ENCODE data around the gene CBARP. TPM values are rescaled to one million over a fixed set of nuclear protein-coding genes. Genes with fewer than 3 reads are reported as not detected.

CBARP gene
- total RNA-seq, 1 donor from 2014 or later: 3.9 TPM

DNA sequence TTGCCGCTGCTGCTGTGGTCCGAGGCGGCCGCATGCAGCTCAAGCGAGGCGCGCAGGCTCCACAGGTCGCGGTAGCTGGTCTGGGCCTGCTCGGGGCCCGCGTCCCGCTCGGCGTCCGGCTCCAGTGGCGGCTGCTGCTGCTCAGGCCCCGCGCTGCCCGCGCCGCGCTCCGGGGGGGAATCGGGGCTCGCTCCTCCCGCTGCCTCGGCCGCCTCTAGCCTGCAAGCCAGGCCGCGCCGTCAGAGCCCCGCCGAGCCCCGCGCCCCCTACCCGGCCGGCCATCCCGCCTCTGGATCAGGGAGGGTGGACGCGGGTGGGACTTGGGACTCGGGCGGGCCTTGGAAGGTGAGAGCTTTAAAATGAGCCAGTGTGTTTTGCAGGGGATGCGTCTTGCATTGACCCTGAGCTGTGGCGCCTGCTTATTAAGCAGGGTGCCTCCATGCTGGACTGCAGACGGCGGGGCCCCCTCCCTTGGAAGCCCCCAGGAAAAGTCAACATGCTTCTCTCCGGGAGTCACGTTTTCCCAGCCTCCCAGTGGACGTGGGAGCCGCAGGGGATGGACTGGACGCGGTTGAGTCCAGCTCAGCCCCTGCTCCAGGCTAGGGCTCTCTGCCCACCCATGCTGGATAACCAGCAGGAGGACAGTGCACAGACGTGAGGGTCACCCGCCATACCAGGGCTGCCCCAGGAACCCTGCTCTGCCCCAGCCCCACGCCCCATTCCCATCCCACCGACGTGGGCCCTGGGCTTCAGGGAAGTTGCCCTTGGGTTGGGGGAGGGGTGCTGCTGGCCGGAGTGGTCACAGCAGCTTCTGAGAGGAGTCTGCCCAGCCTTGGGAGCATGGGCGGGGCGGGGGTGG, 7.7 kb downstream of the CBARP start:
- TF ChIP-seq, protein P1, sequence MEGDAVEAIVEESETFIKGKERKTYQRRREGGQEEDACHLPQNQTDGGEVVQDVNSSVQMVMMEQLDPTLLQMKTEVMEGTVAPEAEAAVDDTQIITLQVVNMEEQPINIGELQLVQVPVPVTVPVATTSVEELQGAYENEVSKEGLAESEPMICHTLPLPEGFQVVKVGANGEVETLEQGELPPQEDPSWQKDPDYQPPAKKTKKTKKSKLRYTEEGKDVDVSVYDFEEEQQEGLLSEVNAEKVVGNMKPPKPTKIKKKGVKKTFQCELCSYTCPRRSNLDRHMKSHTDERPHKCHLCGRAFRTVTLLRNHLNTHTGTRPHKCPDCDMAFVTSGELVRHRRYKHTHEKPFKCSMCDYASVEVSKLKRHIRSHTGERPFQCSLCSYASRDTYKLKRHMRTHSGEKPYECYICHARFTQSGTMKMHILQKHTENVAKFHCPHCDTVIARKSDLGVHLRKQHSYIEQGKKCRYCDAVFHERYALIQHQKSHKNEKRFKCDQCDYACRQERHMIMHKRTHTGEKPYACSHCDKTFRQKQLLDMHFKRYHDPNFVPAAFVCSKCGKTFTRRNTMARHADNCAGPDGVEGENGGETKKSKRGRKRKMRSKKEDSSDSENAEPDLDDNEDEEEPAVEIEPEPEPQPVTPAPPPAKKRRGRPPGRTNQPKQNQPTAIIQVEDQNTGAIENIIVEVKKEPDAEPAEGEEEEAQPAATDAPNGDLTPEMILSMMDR (IDR thresholded peaks at IDR 0.05): no peak
- no peak for TF ChIP-seq POLR2A (IDR thresholded peaks at IDR 0.05)
- Histone ChIP-seq H3K4me1 (peaks cover 22% of the 10 kb centered on the region), H3K36me3 (peaks cover 0 to 19% of the 10 kb centered on the region in 2 donors), H3K27me3 (no peaks in the 10 kb centered on the region), H3K9me3 (no peaks in the 10 kb centered on the region), H3K27ac (no peak overlapping the region), H3K4me3 (no peak overlapping the region)
- DNase-seq (ENCODE audit: extremely low spot score in 2 of 2): no peak
- intact Hi-C loops (cut with DNase I): no loop called here

DNA sequence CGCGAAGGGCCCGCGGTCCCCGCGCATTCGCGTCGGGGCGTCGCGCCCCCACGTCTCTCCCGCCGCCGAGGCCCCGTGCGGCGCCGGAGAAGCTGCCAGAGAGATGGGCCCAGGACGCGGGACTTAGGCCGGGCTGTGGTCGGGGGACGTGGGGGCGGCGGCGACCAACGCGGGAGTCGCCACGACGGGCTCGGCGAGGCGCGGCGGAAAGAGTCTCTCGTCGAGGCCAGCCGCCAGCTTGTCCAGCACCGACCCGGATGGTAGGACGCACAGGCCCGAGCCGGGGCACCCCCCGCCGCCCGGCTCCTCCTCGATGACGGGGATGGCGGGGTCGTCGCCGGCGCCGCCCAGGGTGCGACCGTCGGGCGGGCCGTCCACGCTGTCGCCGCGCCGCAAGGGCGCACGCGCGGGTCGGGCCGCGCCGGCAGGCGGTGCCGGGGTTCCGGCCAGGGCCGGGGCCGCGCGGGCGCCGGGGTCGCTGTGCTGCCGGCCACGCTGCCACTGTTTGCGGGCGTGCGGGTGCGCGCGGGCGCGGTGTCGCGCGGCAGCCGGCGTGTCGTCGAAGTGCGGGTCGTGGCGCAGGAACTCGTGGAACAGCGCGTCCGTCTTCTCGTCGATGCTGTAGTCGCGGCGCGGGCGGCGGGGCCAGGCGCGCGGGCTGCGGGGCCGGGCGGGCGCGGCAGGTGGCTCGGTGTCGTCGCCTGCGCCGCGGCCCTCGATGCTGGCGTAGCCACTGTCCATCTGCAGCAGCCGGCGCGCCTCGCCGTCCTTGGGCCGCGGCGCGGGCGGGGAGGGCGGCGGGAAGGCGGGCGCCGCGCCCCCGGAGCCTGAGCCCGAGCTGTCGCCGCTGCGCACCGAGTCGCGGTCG, 8.5 kb downstream of the CBARP start:
- H3K4me1 ChIP-seq: peaks cover 22% of the 10 kb centered on the region

DNA sequence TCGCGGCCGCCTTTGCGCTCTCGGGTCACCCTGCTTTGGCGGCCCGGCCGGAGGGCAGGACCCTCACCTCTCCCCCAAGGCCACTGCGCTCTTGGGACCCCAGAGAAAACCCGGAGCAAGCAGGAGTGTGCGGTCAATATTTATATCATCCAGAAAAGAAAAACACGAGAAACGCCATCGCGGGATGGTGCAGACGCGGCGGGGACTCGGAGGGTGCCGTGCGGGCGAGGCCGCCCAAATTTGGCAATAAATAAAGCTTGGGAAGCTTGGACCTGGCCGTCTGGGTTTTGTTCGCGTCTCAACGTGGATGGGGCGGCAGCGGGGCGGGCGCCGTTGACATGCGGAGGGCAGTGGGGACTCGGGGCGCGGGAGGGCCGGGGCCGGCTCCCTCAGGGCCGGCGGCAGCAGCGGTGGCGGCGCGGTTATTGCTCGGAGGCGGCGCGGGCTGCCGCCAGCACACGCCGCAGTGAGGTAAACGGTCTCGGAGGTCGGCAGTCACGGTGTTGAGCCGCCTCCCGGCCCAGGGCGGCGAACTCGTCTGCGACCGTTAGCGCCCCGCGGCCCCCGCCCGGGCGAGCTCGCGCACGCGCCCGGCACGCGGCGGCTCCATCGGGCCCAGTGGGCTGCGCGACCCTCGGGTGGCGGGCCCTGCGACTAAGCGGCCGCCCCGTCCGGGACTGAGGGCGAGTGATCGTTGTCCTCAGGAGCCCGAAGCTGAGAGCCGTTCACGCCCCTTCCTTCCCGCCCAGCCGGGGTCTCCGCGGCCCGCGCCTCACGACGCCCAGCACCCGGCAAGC, 9.4 kb downstream of the CBARP start:
- Histone ChIP-seq H3K27me3 (no peaks in the 10 kb centered on the region), H3K36me3 (peaks cover 0 to 25% of the 10 kb centered on the region in 2 donors), H3K27ac (no peak overlapping the region), H3K4me3 (no peak overlapping the region), H3K4me1 (peaks cover 18% of the 10 kb centered on the region), H3K9me3 (no peaks in the 10 kb centered on the region)
- DNase-seq (ENCODE audit: extremely low spot score in 2 of 2): no peak
- TF ChIP-seq, protein P1 (IDR thresholded peaks at IDR 0.05): no peak
- TF ChIP-seq POLR2A (IDR thresholded peaks at IDR 0.05) (no peak), POLR2AphosphoS5 (IDR thresholded peaks at IDR 0.05; ENCODE audit: insufficient read depth in 1 of 2, low read depth in 1 of 2) (no peak)
- intact Hi-C loops (cut with DNase I): no loop called here

More for the DNA sequence above, 8.5 kb downstream of the CBARP start:
- no peak for DNase-seq (ENCODE audit: extremely low spot score in 2 of 2)
- Histone ChIP-seq H3K9me3 (no peaks in the 10 kb centered on the region), H3K27ac (no peak overlapping the region), H3K36me3 (peaks cover 0 to 19% of the 10 kb centered on the region in 2 donors), H3K27me3 (no peaks in the 10 kb centered on the region), H3K4me3 (no peak overlapping the region)
- intact Hi-C loops (cut with DNase I): no loop called here
- TF ChIP-seq POLR2AphosphoS5 (IDR thresholded peaks at IDR 0.05; ENCODE audit: insufficient read depth in 1 of 2, low read depth in 1 of 2) (no peak), POLR2A (IDR thresholded peaks at IDR 0.05) (no peak)
- TF ChIP-seq, protein P1 (IDR thresholded peaks at IDR 0.05): no peak

DNA sequence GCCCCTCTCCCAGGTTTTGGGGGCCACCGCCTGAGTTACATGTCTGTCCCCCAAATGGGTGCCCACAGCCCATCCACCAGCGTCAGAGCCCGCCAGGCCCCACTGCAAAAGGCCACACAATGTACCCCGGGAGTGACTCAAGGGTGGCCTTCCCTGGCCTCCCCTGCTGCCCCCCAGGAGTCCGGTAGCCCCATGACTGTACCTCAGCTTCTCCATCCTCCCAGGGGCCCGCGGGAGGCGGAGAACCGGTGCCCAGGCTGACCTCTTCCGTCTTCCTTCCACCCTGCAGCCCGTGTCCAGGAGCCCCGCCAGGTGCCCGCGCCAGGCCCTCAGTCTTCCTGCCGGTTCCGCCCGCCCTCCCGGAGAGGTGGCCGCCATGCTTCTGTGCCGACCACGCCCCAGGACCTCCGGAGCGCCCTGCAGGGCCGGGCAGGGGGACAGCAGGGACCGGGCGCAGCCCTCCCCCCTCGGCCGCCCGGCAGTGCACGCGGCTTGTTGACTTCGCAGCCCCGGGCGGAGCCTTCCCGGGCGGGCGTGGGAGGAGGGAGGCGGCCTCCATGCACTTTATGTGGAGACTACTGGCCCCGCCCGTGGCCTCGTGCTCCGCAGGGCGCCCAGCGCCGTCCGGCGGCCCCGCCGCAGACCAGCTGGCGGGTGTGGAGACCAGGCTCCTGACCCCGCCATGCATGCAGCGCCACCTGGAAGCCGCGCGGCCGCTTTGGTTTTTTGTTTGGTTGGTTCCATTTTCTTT, 10.3 kb downstream of the CBARP start:
- H3K4me1 ChIP-seq: peaks cover 9% of the 10 kb centered on the region
- no peaks in the 10 kb centered on the region for H3K9me3 ChIP-seq
- TF ChIP-seq POLR2A (IDR thresholded peaks at IDR 0.05) (no peak), POLR2AphosphoS5 (IDR thresholded peaks at IDR 0.05; ENCODE audit: insufficient read depth in 1 of 2, low read depth in 1 of 2) (no peak)
- TF ChIP-seq, protein P1 (IDR thresholded peaks at IDR 0.05): no peak
- H3K27ac ChIP-seq: no peak overlapping the region
- H3K4me3 ChIP-seq: no peak overlapping the region
- no peak for DNase-seq (ENCODE audit: extremely low spot score in 2 of 2)
- H3K36me3 ChIP-seq: peaks cover 0 to 34% of the 10 kb centered on the region in 2 donors
- intact Hi-C loops (cut with DNase I): no loop called here
- no peaks in the 10 kb centered on the region for H3K27me3 ChIP-seq
